GM06990 (cell line): ENCODE results near the gene PTPRN2.

Experiments used
- DNase-seq: peaks from one replicate; pipeline ENCODE4 v3.0.0-alpha.2; 2011; ENCODE audit not compliant: insufficient read length; ENCODE audit errors: extremely low read depth
- H3K27me3 ChIP-seq: replicated peaks from 2 replicates; pipeline ENCODE4 v1.6.0; 2011; ENCODE audit warnings: low read length; ENCODE audit not compliant: control insufficient read depth, insufficient read depth
- H3K36me3 ChIP-seq: 2 replicates; pipeline ENCODE4 v1.5.1; 2011; ENCODE audit warnings: low read length; ENCODE audit not compliant: control insufficient read depth, insufficient read depth
- H3K4me3 ChIP-seq: replicated peaks from 2 replicates; pipeline ENCODE4 v1.5.1; 2011; ENCODE audit warnings: low read depth, mild to moderate bottlenecking, control low read depth, low read length
- CTCF ChIP-seq: IDR thresholded peaks from 2 replicates; pipeline ENCODE4 v1.5.1; 2011; ENCODE audit warnings: low read length, control low read depth, mild to moderate bottlenecking, inconsistent platforms; ENCODE audit not compliant: insufficient read depth, poor library complexity, severe bottlenecking

Gene PTPRN2

GRCh38 chr7:158362912-158363905, 224.4 kb downstream of the PTPRN2 start:
- Histone ChIP-seq H3K27me3 (no peaks in the 10 kb centered on the region), H3K36me3 (no peaks in the 10 kb centered on the region), H3K4me3 (no peak overlapping the region)
- DNase-seq: no peak
- TF ChIP-seq CTCF: no peak

- Histone ChIP-seq H3K36me3 (no peaks in the 10 kb centered on the region), H3K27me3 (no peaks in the 10 kb centered on the region), H3K4me3 (no peak overlapping the region)
- TF ChIP-seq CTCF: no peak
- no peak for DNase-seq
Measured at GRCh38 chr7:158362001-158362400, 225.6 kb downstream of the PTPRN2 start.

GRCh38 chr7:158361326-158361946, 226.2 kb downstream of the PTPRN2 start:
- Histone ChIP-seq H3K36me3 (no peaks in the 10 kb centered on the region), H3K4me3 (no peak overlapping the region), H3K27me3 (no peaks in the 10 kb centered on the region)
- no peak for TF ChIP-seq CTCF
- no peak for DNase-seq

GRCh38 chr7:158358926-158359645, 228.5 kb downstream of the PTPRN2 start:
- Histone ChIP-seq H3K36me3 (no peaks in the 10 kb centered on the region), H3K27me3 (no peaks in the 10 kb centered on the region), H3K4me3 (no peak overlapping the region)
- DNase-seq: no peak
- no peak for TF ChIP-seq CTCF

GRCh38 chr7:158357898-158358821, 229.5 kb downstream of the PTPRN2 start:
- DNase-seq: no peak
- Histone ChIP-seq H3K36me3 (no peaks in the 10 kb centered on the region), H3K27me3 (no peaks in the 10 kb centered on the region), H3K4me3 (no peak overlapping the region)
- TF ChIP-seq CTCF: no peak
